Kidney tubule cell (primary cell): ENCODE measurements around the gene CCDC107.
A peak's percentile ranks its signal among the peaks of the same experiment; 100 is the strongest.
"Not testable (repeated sequence)": the region's sequence is repeated elsewhere in the genome, so short reads cannot be mapped to it uniquely, and the experiment has no call there.

Experiments used
- DNase-seq: peaks from one replicate; pipeline ENCODE4 v3.0.0-alpha.2; 2018; ENCODE audit warnings: low spot score

Gene CCDC107, protein sequence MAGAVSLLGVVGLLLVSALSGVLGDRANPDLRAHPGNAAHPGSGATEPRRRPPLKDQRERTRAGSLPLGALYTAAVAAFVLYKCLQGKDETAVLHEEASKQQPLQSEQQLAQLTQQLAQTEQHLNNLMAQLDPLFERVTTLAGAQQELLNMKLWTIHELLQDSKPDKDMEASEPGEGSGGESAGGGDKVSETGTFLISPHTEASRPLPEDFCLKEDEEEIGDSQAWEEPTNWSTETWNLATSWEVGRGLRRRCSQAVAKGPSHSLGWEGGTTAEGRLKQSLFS

DNA sequence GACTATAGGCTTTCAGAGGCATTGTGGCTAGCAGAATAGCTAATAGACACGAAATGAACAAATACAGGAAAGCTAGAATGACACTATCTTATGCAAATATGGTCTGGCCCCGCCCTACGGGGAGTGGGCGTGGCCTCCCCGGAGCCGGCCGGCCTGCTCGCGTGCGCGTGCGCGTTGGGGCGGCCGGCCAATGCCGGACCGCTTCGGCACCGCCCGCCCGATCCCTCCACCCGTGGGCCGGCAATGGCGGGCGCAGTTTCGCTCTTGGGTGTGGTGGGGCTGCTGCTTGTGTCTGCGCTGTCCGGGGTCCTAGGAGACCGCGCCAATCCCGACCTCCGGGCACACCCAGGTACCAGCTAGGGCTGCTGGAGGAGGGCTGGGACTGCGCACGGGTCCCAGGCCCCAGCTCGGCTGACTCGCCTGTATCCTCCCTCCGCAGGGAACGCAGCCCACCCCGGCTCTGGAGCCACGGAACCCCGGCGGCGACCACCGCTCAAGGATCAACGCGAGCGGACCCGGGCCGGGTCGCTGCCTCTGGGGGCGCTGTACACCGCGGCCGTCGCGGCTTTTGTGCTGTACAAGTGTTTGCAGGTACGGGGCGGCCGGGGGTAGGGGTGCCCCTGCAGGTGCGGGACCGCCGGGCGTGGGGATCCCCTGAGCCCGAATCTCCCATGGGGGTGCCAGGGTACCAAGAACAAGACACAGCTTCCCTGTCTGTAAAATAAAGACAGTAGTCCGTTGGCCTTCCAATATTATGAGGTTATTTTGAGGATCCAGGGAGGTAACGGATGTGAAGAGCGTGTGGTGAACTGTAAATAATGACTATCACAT is at the start of gene CCDC107:
Gene CCDC107 (plus strand): TSS at position 156 of the 831 bp plus-strand sequence. CDS start 88 bp downstream, at position 244.
- DNase-seq, result peak; percentile 88

DNA sequence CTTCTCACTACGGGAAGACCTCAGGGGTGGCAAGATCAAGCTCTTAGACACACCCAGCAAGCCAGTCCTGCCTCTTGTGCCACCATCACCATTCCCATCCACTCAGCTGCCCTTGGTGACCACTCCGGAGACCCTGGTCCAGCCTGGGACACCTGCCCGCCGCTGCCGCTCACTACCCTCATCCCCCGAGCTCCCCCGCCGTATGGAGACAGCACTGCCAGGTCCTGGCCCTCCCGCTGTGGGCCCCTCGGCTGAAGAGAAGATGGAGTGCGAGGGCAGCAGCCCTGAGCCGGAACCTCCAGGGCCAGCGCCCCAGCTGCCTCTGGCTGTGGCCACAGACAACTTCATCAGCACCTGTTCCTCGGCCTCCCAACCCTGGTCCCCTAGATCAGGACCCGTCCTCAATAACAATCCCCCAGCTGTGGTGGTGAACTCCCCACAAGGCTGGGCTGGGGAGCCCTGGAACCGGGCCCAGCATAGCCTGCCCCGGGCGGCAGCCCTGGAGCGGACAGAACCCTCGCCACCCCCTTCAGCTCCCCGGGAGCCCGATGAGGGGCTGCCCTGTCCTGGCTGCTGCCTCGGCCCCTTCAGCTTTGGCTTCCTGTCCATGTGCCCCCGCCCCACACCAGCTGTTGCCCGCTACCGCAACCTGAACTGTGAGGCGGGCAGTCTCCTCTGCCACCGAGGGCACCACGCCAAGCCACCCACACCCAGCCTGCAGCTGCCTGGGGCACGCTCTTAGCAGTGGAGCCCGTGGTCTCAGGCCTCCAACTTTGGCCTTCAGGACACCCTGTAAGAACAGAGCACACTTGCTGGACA is 48.9 kb upstream of the CCDC107 start:
- no peak for DNase-seq

DNA sequence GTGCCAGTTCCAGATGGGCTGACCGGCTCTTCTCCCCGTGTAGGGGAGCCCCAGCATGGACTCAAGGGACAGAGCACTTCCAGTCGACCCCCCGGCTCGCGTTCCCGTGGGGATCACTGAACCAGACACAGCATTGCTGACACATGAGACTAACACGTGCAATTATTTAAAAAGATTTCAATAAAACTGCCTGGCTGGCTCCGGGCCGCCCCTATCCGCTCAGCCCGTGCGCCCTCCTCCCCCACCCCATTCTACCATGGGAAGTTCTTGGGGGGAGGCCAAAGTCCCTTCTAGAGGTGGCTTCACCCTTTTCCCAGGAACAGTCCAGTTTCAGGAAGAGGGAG is 48.3 kb upstream of the CCDC107 start:
- no peak for DNase-seq

DNA sequence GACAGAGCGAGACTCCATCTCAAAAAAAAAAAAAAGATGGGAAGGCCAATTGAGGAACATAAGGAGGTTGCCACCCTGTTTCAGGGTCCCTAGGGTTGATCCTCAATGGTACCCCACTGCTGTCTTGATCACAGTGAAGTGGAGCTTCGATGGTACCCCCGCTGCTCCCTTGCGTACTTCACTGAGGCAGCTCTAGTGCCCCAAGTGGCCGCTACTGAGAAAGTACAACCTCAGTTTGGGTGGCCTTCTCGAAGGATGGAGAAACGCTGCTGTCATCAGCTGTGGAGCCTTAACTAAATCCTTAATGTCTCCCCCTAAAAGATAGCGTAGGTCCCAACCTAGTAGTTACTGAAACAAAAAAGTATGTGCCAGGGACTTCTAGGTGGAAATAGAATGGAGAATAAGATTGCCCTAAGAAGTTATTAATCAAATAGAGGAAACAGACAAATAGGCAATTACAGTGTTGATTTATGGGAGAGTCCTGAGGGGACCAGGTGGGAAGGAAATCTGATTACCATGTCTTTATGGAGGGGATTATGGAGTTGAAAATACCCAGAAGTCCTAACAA is 46.8 kb upstream of the CCDC107 start:
- DNase-seq, result peak; percentile 42

DNA sequence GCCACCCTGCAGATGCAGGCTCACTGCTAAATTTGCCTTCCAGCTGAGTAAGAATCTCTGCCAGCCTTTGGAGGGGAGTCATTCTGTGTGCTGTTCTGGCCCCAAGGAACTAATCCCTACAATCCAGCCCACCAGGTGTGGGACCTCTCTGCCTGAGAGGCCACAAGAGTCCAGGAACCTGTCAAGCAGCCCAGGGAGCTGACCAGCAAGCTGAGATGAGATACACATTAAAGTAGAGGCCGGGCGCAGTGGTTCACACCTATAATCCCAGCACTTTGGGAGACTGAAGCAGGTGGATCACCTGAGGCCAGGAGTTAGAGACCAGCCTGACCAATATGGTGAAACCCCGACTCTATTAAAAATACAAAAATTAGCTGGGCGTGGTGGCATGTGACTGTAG is 46.0 kb upstream of the CCDC107 start:
- DNase-seq, result not testable (repeated sequence)

DNA sequence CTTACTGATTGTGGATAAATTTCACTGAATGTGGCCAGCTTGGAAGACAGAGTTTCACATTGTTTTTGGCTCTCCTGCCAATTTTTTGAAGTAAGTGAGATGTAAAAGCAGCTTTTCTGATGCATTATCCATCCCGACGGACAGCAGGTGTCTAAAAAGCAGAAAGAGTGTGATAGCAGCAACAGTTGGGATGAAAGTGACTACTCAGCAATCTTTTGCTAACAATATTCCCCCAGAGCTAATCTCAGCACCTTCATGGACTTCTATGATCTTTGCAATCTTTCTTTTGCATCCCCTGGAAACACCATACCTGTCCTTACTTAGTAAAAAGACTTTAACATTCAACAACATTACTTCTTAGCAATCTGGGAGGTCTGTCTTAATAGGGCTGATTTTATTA is 45.2 kb upstream of the CCDC107 start:
- DNase-seq, result no peak

DNA sequence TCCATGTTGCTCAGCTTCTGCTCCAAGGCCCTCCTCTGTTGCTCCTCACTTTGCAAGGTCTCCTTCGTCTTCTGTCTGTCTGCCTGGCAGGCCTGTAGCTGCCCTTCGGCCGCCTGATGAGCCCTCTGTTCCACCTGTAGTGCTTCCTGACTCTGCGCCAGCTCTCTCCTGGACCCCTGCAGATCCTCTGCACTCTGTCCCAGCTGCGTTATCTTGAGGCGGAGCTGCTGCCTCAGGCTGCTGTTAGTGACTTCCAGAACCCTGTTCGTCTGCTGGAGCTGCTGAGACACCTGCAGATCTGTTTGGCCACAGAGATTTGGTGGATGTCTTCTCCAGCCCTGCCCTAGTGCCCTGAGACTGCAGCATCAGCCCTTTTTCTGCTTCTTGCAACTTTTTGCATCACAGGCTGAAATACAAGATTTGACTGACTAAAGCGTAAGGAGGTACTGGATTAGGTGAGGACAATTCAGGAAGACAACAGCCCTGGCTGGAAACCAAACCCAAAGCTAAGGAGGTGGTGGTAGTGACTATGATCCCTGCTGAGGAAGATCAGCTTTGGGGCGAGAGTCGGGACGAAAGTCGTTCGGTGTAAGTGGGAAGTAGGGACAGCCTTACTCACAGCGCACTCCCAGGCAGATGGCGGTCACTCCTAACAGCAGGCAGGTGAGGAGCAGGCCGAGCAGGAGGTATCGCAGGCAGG is 42.0 kb upstream of the CCDC107 start:
- no peak for DNase-seq

DNA sequence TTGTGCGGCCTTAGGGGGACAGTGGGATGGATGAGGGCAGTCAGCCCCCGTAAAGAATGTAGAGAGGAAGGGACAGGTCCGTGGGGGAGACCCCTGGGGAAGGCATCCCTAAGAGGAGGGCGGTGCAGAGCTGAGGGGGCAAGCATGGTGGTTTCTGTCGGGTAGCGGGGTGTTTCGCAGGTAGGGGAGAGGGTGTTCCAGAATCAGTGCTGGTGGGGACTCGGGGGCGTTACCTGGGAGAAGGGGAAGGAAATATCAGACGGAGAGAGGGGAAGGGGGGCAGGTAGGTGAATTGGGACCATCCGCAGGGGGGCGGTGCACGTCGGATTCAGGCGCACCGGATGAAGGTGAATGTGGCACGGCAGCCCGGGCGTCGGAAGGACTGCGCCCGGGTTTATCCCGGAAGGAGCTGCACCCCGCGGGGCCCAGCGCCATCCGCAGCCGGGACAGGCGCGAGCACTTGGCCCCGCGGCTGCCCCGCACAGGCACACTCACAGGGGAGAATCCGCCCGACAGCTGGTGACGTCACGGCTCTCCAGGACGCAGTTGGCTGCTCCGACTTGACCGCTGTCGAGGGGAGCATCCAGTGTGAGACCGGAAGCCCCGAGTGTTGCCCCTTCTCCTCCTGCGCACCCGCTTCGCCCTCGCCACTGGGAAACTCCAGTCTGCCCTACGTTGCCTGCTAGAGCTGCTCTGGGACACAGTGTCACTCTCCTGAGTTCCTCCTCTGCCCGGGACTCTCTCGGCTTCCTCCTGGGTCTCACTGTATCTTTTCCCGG is 41.2 kb upstream of the CCDC107 start:
- peak; percentile 54 for DNase-seq

DNA sequence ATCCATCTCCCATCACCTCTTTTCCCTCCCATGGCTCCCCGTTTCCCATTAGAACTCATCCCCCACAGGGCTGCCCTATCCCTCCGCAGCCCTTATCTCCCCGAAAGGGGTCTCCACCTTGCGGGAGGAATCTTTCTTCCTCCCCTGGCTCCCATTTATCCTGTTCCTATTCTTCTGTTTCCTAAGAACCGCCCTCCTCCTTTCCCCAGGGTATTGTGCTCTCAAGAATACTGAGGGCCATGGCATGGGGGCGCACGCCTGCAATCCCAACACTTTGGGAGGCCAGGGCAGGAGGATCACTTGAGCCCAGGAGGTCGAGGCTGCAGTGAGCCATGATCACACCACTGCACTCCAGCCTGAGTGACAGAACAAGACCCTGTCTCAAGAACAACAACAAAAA is 40.5 kb upstream of the CCDC107 start:
- DNase-seq, result no peak

DNA sequence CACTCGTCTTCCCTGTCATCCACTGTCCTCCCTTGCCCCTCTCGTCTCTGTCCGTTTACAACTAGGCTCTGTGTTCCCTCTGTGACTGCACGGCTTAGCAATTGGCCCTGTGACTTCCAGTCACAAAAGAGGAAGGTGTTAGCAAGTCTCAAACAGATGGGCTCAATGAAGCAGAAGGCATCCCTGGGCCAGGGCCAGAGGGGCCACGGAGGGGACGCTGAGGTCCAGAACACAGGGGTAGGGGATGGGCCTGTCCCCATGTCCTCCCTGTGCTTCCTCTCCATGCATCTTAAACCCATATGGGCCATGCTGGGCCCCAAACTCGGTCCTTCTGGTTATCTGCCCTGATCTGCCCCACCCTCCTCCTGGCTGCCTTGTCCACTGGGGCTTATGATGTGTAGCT is 39.8 kb upstream of the CCDC107 start, which contains the start of gene CD72:
Gene CD72 (minus strand): TSS at position 89 of the 403 bp plus-strand sequence. CDS start 110 bp downstream, outside the sequence.
- DNase-seq, result no peak

DNA sequence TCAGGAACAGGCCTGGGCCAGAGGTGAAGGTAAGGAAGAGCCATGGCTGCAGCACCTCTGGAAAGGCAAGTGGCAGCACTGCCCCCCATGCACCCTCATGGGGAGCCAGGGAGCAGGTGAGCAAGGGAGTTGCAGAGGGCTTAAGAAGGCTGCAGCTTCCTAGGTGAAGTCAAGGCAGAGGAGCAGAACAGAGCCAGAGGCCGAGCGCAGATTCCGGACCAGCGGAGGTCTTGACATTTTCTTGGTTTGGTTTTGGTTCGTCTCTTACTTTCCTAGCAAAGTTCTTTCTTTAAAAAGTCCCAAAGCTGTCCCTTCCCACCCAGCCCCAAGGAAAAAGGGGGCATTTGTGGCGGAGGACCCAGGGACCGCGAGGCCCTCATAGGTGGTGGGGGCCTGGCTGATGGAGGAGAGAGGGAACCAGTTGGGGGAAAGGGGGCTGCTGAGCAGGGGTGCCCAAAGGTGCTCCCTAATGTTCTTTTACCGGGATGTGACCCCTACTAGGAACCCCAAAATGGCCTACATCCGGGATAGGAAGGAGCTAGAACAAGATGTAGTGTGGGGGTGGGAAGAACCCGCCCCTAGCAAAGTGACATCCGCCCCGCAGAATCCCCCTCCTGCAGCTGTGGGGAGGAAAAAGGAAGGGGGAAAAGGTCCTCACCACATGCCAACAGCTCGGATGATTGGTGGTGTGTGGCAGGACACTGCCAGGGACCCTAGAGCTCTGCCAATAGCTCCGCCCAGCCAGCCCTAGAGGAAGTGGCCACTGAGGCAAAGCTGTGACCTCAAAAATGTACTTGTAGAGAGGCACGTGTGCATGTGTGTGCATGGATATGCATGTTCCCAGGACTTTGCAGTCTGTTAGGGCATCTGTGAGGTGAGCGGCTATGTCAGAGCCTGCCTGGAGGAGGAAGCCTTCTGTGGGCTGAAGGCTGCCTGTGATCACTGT is 39.0 kb upstream of the CCDC107 start:
- DNase-seq, result no peak

DNA sequence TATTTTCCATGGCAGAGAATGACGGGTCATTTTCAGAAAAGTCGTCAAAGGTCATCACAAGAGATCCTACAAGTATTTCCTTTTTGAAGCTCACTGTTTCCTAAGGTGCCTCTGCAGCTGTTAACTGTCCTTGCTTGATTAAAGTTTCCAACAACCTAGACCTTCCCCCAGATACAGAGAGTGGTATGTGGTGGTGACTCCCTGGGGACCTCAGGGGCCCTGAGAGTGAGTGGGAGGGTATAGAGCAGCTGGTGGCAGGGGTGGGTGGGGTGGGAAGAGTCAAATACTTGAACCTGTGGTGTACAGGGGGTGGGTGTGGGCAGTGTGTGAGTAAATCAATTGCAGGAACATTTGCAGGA is 38.3 kb upstream of the CCDC107 start:
- no peak for DNase-seq

DNA sequence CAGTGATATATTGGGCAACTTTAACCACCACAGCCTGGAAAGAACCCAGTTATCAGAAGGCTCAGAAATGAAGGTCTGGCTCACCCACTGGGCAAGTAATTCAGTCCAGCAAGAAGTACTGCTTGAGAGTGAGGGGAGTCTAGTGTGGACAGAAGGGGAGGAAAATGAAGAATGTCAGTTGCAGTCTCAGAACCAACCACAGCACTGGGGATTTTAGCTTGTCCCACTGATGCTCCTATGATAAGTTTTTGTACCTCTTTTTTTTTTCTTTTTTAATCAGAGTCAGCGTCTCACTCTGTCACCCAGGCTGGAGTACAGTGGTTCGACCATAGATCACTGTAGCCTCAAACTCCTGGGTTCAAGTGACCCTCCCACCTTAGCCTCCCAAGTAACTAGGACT is 30.5 kb upstream of the CCDC107 start:
- DNase-seq, result no peak

DNA sequence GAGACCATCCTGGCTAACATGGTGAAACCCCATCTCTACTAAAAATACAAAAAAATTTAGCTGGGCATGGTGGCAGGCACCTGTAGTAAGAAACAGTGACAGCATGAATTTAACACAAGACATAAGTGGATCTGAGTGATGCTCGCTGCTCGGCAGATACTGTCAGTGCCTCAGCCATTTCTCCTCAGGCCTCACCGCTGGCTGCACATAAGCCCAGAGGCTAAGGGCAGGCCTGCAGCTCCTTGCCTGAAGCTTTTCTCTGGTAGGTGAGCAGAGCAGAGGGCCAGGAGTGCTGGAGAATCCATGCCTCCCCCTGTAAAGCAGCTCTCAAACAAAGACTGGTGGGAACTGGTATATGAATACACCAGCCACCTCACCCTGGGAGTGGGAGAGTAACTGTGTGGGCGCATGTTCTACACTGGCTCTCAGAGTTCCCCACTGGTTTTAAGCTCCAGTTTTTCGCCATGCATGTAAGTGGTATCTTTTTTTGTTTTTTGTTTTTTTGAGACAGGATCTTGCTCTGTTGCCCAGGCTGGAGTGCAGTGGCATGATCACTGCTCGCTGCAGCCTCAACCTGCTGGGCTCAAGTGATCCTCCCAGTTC is 29.6 kb upstream of the CCDC107 start:
- DNase-seq, result no peak

DNA sequence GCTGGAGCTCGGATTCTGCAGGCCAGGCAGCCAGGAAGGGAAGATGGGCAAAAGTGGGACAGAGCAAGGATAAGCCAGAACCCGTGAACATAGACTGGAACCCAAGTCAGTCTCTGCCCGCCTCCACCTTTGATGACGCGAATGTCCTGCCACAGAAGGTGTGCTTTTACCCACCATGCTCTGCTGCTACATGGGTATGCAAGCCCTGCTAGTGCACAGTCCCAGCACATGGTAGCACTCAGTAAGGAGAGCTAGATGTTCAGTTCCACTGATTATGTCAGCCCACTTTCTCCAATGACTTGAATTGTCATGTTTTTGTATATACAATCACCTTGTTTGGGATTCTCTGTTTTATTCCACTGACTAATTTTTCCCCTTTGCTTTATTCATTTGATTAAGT is 28.5 kb upstream of the CCDC107 start:
- no peak for DNase-seq

DNA sequence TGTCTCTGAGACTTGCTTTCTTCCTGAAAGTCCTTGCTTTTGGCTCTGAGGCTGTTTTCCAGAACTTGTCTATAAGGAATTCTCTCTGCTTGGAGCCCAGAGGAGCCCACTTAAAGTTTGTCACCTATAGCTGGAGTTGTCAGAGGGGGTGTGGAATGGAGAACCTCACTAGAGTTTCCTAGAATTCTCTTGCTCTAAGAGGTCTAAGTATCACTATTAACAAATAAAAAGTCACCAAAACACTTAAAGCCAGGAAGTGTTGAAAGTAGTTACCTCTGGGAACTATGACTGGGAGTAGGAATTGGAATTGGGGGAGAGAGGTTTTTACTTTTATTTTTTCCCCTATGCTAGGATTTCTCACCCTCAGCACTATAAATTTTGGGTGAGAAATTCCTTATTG is 22.4 kb upstream of the CCDC107 start:
- no peak for DNase-seq

DNA sequence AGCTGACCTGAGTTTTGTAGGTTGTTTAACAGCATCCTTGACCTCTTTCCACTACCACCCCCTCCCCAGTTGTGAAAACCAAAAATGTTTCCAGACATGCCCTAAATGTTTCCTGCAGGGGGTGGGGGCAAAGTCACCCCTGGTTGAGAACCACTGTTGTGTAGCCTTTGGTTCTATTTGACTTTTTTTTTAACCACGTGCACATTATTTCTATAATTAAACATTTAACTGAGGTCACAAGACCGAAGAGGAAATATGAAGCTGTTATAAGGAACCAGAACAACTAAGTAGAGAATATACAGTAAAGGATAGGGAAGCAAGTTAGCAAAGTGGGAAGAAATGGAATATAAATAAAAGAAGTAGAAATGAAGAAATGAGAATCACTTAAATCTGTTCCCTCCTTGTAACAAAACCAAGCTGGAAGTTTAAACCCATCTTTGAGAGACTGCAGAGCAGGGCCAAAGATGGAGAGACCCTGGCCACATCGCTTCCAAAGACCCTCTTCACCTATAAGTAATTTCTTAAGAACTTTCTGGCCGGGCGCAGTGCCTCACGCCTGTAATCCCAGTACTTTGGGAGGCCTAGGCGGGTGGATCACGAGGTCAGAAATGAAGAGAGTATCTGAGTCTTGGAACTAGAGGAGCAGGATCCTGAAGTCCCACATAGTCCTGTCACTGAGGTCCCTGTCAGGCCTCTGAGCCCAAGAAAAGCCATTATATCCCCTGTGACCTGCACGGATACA is 21.8 kb upstream of the CCDC107 start:
- DNase-seq, result no peak

DNA sequence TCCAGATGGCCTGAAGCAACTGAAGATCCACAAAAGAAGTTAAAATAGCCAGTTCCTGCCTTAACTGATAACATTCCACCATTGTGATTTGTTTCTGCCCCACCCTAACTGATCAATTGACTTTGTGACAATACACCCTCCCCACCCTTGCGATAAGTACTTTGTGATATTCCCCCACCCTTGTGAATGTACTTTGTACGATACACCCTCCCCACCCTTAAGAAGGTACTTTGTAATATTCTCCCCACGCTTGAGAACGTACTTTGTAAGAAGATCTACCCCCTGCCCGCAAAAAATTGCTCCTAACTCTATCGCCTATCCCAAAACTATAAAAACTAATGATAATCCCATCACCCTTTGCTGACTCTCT is 21.2 kb upstream of the CCDC107 start:
- DNase-seq, result not testable (repeated sequence)
